ENCODE measurements around the gene PTCH1.

Gene PTCH1

GRCh38 chr9:95494416-95495371 lies 22.1 kb downstream of the PTCH1 start:
- DNase-seq: peak; percentile 18
- H3K4me2 ChIP-seq (ENCODE audit: insufficient read depth, low read length): no peak overlapping the region
- H3K27ac ChIP-seq (ENCODE audit: low read length): no peak overlapping the region
- ATAC-seq (ENCODE audit: insufficient read depth, low read depth): peak; percentile 57; the same call in 2 of the 3 replicates
- H3K4me1 ChIP-seq (ENCODE audit: insufficient read depth, low read length): no peaks in the 10 kb centered on the region
- no peak overlapping the region for H2AFZ ChIP-seq (ENCODE audit: low read depth, low read length)
- no peak for TF ChIP-seq CTCF (IDR thresholded peaks at IDR 0.05; ENCODE audit: borderline replicate concordance, extremely low read depth, low read length, poor library complexity, severe bottlenecking)
- TF ChIP-seq EZH2 (IDR thresholded peaks at IDR 0.05; ENCODE audit: borderline replicate concordance, low read depth, low read length, severe bottlenecking): no peak
- no peaks in the 10 kb centered on the region for H4K20me1 ChIP-seq (ENCODE audit: insufficient read depth, low read length)
- H3K9me3 ChIP-seq (ENCODE audit: insufficient read depth, low read length, severe bottlenecking): no peaks in the 10 kb centered on the region
- H3K79me2 ChIP-seq (ENCODE audit: insufficient read depth, low read length): no peaks in the 10 kb centered on the region
- H3K27me3 ChIP-seq (ENCODE audit: insufficient read depth, low read length, poor library complexity): no peaks in the 10 kb centered on the region
- no peak overlapping the region for H3K9ac ChIP-seq (ENCODE audit: low read depth, low read length)
- no peak overlapping the region for H3K4me3 ChIP-seq (ENCODE audit: low read depth in 1 of 2, low read length in 2 of 2)
- no peaks in the 10 kb centered on the region for H3K36me3 ChIP-seq (ENCODE audit: insufficient read depth, low read length)

GRCh38 chr9:95494022-95494415 lies 22.8 kb downstream of the PTCH1 start:
- Histone ChIP-seq H3K9ac (ENCODE audit: low read depth, low read length) (no peak overlapping the region), H3K79me2 (ENCODE audit: insufficient read depth, low read length) (no peaks in the 10 kb centered on the region), H3K27me3 (ENCODE audit: insufficient read depth, low read length, poor library complexity) (no peaks in the 10 kb centered on the region), H3K4me2 (ENCODE audit: insufficient read depth, low read length) (no peak overlapping the region), H3K4me1 (ENCODE audit: insufficient read depth, low read length) (no peaks in the 10 kb centered on the region), H2AFZ (ENCODE audit: low read depth, low read length) (no peak overlapping the region), H4K20me1 (ENCODE audit: insufficient read depth, low read length) (no peaks in the 10 kb centered on the region), H3K27ac (ENCODE audit: low read length) (no peak overlapping the region), H3K36me3 (ENCODE audit: insufficient read depth, low read length) (no peaks in the 10 kb centered on the region), H3K4me3 (ENCODE audit: low read depth in 1 of 2, low read length in 2 of 2) (no peak overlapping the region), H3K9me3 (ENCODE audit: insufficient read depth, low read length, severe bottlenecking) (no peaks in the 10 kb centered on the region)
- no peak for DNase-seq
- no peak for ATAC-seq (ENCODE audit: insufficient read depth, low read depth)
- no peak for TF ChIP-seq EZH2 (IDR thresholded peaks at IDR 0.05; ENCODE audit: borderline replicate concordance, low read depth, low read length, severe bottlenecking)
- no peak for TF ChIP-seq CTCF (IDR thresholded peaks at IDR 0.05; ENCODE audit: borderline replicate concordance, extremely low read depth, low read length, poor library complexity, severe bottlenecking)

DNA sequence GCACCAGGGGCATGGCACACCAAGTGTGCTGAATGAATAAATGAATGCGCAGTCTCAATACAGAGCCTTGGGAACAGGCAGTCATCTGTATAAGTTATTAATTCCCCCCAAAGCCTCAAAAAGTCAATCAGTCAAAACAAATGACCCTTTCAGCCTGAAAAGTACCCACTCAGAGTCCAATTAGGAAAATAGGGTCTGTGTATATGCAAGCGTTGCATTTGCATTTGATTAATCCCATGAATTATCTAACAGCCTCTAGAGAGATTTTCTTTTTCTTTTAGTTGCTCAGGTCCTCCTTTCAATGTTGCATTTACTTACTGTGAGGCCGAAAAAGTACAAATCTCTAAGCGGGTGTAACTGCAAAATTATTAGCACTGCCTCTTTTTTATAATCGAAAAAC lies 23.4 kb downstream of the PTCH1 start:
- Histone ChIP-seq H3K4me1 (ENCODE audit: insufficient read depth, low read length) (no peaks in the 10 kb centered on the region), H2AFZ (ENCODE audit: low read depth, low read length) (no peak overlapping the region), H3K9ac (ENCODE audit: low read depth, low read length) (no peak overlapping the region), H4K20me1 (ENCODE audit: insufficient read depth, low read length) (no peaks in the 10 kb centered on the region), H3K27me3 (ENCODE audit: insufficient read depth, low read length, poor library complexity) (no peaks in the 10 kb centered on the region), H3K36me3 (ENCODE audit: insufficient read depth, low read length) (no peaks in the 10 kb centered on the region), H3K9me3 (ENCODE audit: insufficient read depth, low read length, severe bottlenecking) (no peaks in the 10 kb centered on the region), H3K4me2 (ENCODE audit: insufficient read depth, low read length) (no peak overlapping the region), H3K4me3 (ENCODE audit: low read depth in 1 of 2, low read length in 2 of 2) (no peak overlapping the region), H3K27ac (ENCODE audit: low read length) (no peak overlapping the region), H3K79me2 (ENCODE audit: insufficient read depth, low read length) (no peaks in the 10 kb centered on the region)
- DNase-seq: no peak
- TF ChIP-seq CTCF (IDR thresholded peaks at IDR 0.05; ENCODE audit: borderline replicate concordance, extremely low read depth, low read length, poor library complexity, severe bottlenecking) (no peak), EZH2 (IDR thresholded peaks at IDR 0.05; ENCODE audit: borderline replicate concordance, low read depth, low read length, severe bottlenecking) (no peak)
- ATAC-seq (ENCODE audit: insufficient read depth, low read depth): no peak
